PC-9 (cell line): ENCODE data around the gene CYLD. TPM values are rescaled to one million over a fixed set of nuclear protein-coding genes. Genes with fewer than 3 reads are reported as not detected.

ENCODE experiments used
- BruUV-seq: library from RNA; stranded (reverse); fragments of 400-500 nt; replicated peaks from 2 replicates; lab custom pipeline; 2021; lab: Mats Ljungman, UMichigan
- CTCF ChIA-PET: fragments of 300-600 bp; sonication (Branson Sonifier 250); formaldehyde crosslinking; loops from one replicate; lab custom pipeline; 2022; ENCODE audit warnings: antibody characterized with exemption; lab: Charles Lee
- POLR2A ChIA-PET: fragments of 300-600 bp; sonication (Branson Sonifier 250); formaldehyde crosslinking; loops from one replicate; lab custom pipeline; 2022; ENCODE audit warnings: antibody characterized with exemption; ENCODE audit not compliant: unreplicated experiment; lab: Charles Lee
- DNase-seq, 2 experiments: peaks; one replicate each; pipeline versions ENCODE4 v3.0.0 to v3.0.0-alpha.2; 2015 to 2022; ENCODE audit warnings: mixed read lengths in 1 of 2
- H2AFZ ChIP-seq: fragments of 200-600 bp; sonication (generic); 2 replicates; pipeline ENCODE4 v1.8.1; 2017; ENCODE audit warnings: antibody characterized with exemption
- H3F3A ChIP-seq: fragments of 200-600 bp; sonication (generic); 2 replicates; pipeline ENCODE4 v1.8.1; 2017; ENCODE audit warnings: antibody characterized with exemption, mild to moderate bottlenecking, low read depth; ENCODE audit not compliant: insufficient read depth
- H3K27ac ChIP-seq: fragments of 200-600 bp; sonication (generic); 2 replicates; pipeline ENCODE4 v1.6.1; 2016; ENCODE audit warnings: mixed run types
- H3K27me3 ChIP-seq: fragments of 200-600 bp; sonication (generic); 2 replicates; pipeline ENCODE4 v1.6.1; 2016; ENCODE audit warnings: low read depth, mixed run types; ENCODE audit not compliant: insufficient read depth
- H3K36me3 ChIP-seq: fragments of 200-600 bp; sonication (generic); 2 replicates; pipeline ENCODE4 v1.6.1; 2016; ENCODE audit warnings: low read depth, mixed run types
- H3K4me1 ChIP-seq: fragments of 200-600 bp; sonication (generic); replicated peaks from 2 replicates; pipeline ENCODE4 v1.6.1; 2016; ENCODE audit warnings: mixed run types; ENCODE audit not compliant: insufficient read depth
- H3K4me2 ChIP-seq: fragments of 200-600 bp; sonication (generic); 2 replicates; pipeline ENCODE4 v1.6.1; 2017; ENCODE audit warnings: mixed run types
- H3K4me3 ChIP-seq: fragments of 200-600 bp; sonication (generic); 2 replicates; pipeline ENCODE4 v1.6.1; 2016; ENCODE audit warnings: mixed run types
- H3K79me2 ChIP-seq: fragments of 200-600 bp; sonication (generic); 2 replicates; pipeline ENCODE4 v1.6.1; 2017; ENCODE audit warnings: low read depth, mixed run types
- H3K9me2 ChIP-seq: fragments of 200-600 bp; sonication (generic); 2 replicates; pipeline ENCODE4 v1.8.1; 2017; ENCODE audit warnings: mild to moderate bottlenecking; ENCODE audit not compliant: insufficient read depth
- H3K9me3 ChIP-seq: fragments of 200-600 bp; sonication (generic); 2 replicates; pipeline ENCODE4 v1.8.1; 2016; ENCODE audit warnings: low read depth; ENCODE audit not compliant: insufficient read depth
- H4K20me1 ChIP-seq: fragments of 200-600 bp; sonication (generic); 2 replicates; pipeline ENCODE4 v1.8.1; 2017; ENCODE audit not compliant: insufficient read depth
- CTCF ChIP-seq: fragments of 200-600 bp; sonication (generic); conservative IDR thresholded peaks from 2 replicates; pipeline ENCODE4 v1.6.1; 2017; ENCODE audit warnings: mixed run types, antibody characterized with exemption, mild to moderate bottlenecking, moderate library complexity
- EZH2 ChIP-seq: fragments of 200-600 bp; sonication (generic); IDR thresholded peaks from 2 replicates; pipeline ENCODE4 v1.8.0; 2017; ENCODE audit warnings: antibody characterized with exemption, low read depth
- intact Hi-C: fragments of 100-400 bp; cut with micrococcal nuclease; formaldehyde crosslinking; loops from one replicate; pipeline ENCODE4 v1.10.0; 2022; ENCODE audit not compliant: unreplicated experiment
- total RNA-seq: library from RNA; stranded (reverse); gene quantifications from 2 replicates; pipeline ENCODE4 v1.2.3, GENCODE V29; 2021

Gene CYLD
- total RNA-seq, 1 experiment from 2014 or later, result 19.0 TPM

- peaks cover 14% of the 10 kb centered on the region for H3F3A ChIP-seq
- TF ChIP-seq EZH2, result no peak
- peak; percentile 68 for TF ChIP-seq CTCF
- H3K79me2 ChIP-seq, result no peaks in the 10 kb centered on the region
- ChIA-PET CTCF (interaction anchor here (1.3 kb wide), 1 partner anchor 82 kb away, joined by 4 read pairs; no protein-coding TSS in a partner anchor), POLR2A (no interaction called here)
- no peaks in the 10 kb centered on the region for H3K36me3 ChIP-seq
- H3K4me3 ChIP-seq, result no peak overlapping the region
- H2AFZ ChIP-seq, result no peak overlapping the region
- H3K9me2 ChIP-seq, result no peaks in the 10 kb centered on the region
- no peak overlapping the region for H3K4me2 ChIP-seq
- peak in 1 of 2 experiments; percentile 43 for DNase-seq
- no TSS peak for BruUV-seq
- H3K4me1 ChIP-seq, result peaks cover 24% of the 10 kb centered on the region
- no peak overlapping the region for H3K27ac ChIP-seq
- intact Hi-C loops, result loop anchor here (1.0 to 10.0 kb wide), 3 partner anchors 82 to 375 kb away; partner anchors contain the start of gene NKD1
- H4K20me1 ChIP-seq, result no peaks in the 10 kb centered on the region
- H3K27me3 ChIP-seq, result no peaks in the 10 kb centered on the region
- no peaks in the 10 kb centered on the region for H3K9me3 ChIP-seq
These were observed 5.5 kb downstream of the CYLD start for GRCh38 chr16:50747207-50747956.

GRCh38 chr16:50751528-50751927 lies 9.6 kb downstream of the CYLD start:
- Histone ChIP-seq H3K27me3 (no peaks in the 10 kb centered on the region), H3K9me2 (no peaks in the 10 kb centered on the region), H3K4me1 (no peaks in the 10 kb centered on the region), H3K4me2 (no peak overlapping the region), H4K20me1 (no peaks in the 10 kb centered on the region), H3K36me3 (no peaks in the 10 kb centered on the region), H3K9me3 (no peaks in the 10 kb centered on the region), H3K79me2 (no peaks in the 10 kb centered on the region), H3K27ac (no peak overlapping the region), H3K4me3 (no peak overlapping the region), H2AFZ (no peak overlapping the region), H3F3A (no peaks in the 10 kb centered on the region)
- no peak for TF ChIP-seq CTCF
- intact Hi-C loops, result no loop called here
- CTCF ChIA-PET, result no interaction called here
- DNase-seq, result no peak
- no TSS peak for BruUV-seq
- POLR2A ChIA-PET, result no interaction called here

GRCh38 chr16:50752471-50753235 lies 10.8 kb downstream of the CYLD start:
- Histone ChIP-seq H3K4me3 (no peak overlapping the region), H3F3A (no peaks in the 10 kb centered on the region), H3K79me2 (no peaks in the 10 kb centered on the region), H3K36me3 (no peaks in the 10 kb centered on the region), H3K4me1 (no peaks in the 10 kb centered on the region), H3K9me3 (no peaks in the 10 kb centered on the region), H3K27me3 (no peaks in the 10 kb centered on the region), H2AFZ (no peak overlapping the region), H3K27ac (no peak overlapping the region), H4K20me1 (no peaks in the 10 kb centered on the region), H3K4me2 (no peak overlapping the region), H3K9me2 (no peaks in the 10 kb centered on the region)
- DNase-seq, result no peak
- no peak for TF ChIP-seq CTCF
- no peak for TF ChIP-seq EZH2
- no TSS peak for BruUV-seq
- intact Hi-C loops, result no loop called here
- CTCF ChIA-PET, result no interaction called here
- POLR2A ChIA-PET, result no interaction called here
